Amniotic epithelial cell (primary cell): Measurements from ENCODE around the gene ENG.
A peak's percentile ranks its signal among the peaks of the same experiment; 100 is the strongest.
"Not testable (repeated sequence)": the region's sequence is repeated elsewhere in the genome, so short reads cannot be mapped to it uniquely, and the experiment has no call there.

Experiments
- DNase-seq: peaks from one replicate; pipeline ENCODE4 v3.0.0-alpha.2; 2010; ENCODE audit warnings: low read depth

The ENG gene

DNA sequence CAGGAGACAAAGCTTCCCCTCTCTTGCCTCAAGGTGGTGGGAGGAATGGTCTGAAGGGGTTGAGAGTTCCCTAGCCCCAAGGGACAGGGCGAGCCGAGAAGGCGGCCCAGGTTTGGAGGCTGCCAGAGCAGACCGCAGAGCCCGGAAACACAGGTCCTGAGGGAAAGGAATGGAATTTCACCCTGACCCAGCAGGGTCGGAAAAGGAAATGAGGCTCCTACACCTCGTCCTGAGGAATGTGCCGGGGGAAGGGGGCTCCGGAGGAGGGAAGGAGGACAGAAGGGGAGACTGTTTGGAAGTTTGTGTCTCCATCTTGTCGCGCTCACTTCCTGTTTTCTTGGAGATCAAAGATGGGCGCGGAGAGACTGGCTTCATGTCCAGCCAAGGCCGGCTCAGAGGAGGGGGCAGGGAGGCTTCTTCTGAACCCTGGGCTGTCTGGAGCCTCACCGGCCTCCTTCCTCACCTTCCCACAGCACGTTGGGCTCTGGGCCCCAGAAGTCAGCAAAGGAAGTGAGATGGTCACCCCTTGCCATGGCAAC is 9.6 kb downstream of the ENG start:
- no peak for DNase-seq

DNA sequence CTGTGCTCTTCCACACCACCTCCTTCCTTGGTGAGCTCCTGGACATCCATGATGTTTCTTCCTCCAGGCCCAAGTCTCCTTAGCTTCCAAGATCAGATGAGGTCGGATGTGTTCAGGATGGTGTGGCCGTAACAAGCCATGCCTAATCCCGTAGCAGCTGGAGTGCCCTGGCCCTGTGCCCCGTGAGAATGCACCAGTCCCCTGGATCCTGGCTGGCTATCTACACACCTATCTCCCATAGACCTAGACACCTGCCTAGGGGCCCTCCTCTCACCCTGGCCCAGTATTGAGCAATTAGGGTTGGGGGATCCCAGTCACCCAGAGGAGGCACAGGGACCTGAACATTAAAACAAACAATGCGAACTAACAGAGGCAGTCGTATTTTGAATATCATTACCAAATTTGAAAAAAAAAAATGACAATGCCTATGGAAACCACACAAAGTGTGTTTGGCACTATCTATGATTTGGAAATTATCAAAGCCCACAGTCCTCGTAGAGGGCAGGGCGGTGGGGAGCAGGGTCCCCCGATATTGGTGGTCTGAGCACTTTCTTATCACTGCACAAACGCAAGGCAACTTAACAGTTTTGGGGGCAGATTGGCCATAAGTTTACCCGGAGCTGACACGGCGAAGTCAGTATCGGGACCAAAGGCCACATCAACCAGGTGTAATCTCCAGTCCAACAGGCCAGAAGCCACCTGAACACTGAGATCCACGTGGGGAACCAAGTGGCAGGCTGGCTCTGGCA is 13.2 kb downstream of the ENG start:
- no peak for DNase-seq

DNA sequence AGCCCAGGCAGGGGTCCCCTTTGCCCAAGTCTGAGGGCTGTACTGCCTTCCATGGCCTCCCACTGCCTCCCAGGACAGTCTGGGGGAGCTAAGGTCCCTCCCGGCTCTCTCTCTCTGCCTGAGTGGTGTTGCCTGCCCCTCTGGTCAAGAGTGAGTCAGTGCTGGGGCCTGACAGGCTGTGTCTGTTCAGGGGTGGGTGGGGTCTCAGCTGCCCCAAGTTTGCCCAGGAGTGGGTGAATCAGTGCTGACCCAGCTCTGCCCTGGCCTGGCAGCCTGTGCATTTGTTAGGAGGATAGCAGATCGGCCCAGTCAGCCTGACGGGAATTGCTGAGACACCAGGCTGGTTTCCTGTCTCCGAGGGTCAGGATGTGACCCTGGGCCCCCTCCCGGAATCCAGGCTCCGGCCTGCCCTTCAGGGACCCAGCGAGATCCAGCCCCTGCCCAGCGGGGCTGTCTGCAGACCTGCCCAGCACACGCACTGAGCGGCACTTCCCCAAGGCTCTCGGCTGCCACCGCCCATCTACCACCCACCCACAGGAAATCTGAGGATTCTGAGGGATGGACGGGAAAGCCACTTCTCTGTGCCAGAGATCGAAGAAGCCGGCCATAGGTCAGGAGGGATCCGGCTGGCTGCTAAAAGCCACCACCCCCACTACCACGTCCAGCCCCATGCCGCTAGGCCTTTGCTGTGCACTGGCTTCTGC is 15.9 kb downstream of the ENG start:
- DNase-seq, result peak; percentile 94

- peak; percentile 59 for DNase-seq
Measured at GRCh38 chr9:127837346-127837745, 17.1 kb downstream of the ENG start.

DNA sequence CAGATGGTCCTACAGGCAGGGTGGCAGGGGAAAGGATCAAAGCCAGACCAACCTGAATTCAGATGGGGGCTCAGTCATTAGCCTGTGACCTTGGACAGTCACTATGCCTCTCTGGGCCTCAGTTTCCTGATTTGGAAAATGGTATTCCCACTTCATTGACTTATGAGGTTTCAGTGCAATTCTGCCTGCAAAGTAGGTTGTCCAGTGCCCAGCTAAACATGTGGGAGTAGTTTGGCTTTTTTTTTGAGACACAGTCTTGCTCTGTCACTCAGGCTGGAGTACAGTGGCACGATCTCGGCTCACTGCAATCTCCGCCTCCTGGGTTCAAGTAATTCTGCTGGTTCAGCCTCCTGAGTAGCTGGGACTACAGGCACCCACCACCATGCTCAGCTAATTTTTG is 17.9 kb downstream of the ENG start:
- DNase-seq, result not testable (repeated sequence)

DNA sequence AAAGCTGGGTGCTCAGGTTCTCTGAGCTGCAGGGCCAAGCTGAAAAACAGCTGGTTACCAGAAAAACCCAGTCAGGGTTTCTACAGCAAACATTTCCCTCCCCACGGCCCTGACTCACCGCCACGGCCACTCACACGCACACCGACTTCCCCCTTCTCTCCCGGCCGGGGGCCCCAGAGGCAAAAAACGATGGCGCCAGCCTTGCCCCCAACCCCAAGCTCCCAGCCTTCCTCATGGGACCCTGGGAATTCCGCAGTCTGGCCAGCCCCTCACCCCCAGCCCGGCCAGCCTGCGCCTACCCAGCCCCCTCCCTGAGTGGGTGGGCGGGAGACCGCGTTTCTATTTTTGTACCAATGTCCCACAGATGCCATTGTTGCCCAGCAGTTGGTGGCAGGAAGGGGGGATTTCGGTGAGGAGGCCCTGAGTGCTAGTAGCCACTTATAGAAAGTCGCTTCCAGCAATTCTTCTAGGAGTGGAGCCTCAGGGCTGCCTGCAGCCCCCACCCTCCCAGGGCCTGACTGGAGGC is 18.4 kb downstream of the ENG start:
- DNase-seq, result peak; percentile 74

DNA sequence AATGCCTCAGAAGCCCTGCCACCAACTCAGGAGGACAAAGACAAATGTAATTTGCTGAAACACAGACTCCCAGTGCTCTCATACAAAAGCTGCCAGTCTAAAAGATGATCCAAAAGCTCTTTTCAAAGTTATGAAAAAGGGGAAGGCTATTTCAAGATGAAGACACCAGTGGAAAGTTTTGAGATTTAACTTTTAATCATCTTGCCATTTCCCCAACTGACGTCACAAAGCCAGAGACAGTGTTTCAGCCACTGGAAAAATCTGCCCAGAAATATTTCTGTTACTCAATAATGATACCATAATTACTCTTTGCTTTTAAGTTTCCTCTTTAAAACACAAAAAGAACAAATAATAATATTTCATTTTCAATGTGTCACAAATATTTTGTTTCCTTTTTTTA is 20.9 kb downstream of the ENG start:
- peak; percentile 75 for DNase-seq

DNA sequence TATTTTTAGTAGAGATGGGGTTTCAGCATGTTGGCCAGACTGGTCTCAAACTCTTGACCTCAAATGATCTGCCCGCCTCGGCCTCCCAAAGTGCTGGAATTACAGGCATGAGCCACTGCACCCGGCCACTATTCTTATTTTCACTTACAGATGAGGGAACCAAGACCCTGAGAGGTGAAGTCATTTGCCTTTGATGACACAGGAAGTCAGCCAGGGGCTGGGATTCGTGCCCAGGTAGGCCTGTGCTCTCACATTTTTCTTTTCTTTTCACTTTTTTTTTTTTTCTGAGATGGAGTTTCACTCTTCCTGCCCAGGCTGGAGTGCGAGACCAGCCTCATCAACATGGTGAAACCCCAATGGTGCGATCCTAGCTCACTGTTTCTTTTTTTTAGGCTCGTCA is 22.2 kb downstream of the ENG start:
- DNase-seq, result no peak

DNA sequence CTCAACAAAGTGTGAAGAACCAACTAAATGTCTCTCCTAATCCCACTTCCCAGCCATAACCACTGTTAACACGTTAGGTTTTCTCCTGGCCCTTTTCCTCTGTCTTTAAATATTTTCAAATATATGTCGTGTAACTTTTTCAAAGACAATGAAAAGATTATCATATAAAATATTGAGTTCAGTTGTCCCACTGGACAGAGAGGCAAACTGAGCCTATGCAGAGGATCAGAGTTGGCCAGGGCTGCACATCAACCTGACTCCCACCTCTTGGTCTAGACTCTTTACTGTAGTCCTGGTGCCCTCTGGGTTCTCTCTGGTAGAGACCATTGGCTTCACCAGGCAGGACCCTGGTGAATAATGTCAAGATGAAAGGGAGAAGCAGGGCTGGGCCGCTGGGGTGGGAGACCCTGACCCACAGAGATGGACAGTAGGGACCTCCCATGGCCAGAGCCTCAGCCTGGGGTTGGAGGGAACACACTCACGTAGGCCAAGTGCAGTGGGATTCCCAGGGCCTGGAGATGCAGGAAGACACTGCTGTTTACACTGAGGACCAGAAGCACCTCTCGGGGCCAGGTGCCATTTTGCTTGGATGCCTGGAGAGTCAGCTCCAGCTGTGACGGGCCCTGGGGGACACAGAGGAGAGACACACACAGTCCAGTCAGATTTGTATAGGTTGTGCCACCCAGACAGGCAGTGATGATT is 25.1 kb downstream of the ENG start:
- DNase-seq, result no peak

DNA sequence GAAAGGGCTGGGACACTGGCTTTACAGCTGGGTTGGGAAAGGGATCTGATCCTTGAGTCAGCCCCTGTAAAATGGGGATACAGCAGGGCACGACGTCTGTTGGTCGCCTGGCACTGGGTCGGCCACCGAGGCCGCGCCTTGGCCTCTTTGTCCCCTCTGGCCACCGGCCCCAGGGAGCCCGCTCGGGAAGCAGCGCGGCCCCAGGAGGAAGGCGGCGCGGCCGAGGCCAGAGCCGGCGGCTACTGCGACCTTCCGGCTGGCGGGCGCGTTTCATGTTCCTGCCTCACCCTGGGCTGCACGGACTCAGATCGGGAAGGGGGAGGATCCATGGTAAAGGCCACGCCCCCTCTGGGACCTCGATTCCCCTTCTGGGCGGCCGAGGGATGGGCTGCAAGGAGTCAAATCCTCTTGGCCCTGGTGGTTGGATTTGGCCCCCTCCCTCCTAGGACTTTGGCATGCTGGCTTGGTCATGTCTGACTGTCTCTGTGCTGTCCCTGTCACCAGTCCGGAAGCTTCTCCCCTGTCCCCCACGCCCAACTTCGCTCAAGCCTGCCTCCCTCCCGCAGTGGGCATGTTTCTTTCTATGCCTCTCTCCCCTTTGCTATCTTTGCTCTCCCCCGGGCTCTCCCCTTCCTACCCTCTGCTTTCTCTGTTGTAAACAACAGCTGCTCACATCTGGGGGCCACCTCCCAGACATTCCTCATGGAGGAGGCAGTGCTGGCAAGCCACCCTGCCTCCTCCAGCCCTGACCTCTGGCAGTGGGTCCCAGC is 26.0 kb downstream of the ENG start:
- peak; percentile 55 for DNase-seq

GRCh38 chr9:127826253-127826913 is 28.1 kb downstream of the ENG start:
- DNase-seq, result no peak

DNA sequence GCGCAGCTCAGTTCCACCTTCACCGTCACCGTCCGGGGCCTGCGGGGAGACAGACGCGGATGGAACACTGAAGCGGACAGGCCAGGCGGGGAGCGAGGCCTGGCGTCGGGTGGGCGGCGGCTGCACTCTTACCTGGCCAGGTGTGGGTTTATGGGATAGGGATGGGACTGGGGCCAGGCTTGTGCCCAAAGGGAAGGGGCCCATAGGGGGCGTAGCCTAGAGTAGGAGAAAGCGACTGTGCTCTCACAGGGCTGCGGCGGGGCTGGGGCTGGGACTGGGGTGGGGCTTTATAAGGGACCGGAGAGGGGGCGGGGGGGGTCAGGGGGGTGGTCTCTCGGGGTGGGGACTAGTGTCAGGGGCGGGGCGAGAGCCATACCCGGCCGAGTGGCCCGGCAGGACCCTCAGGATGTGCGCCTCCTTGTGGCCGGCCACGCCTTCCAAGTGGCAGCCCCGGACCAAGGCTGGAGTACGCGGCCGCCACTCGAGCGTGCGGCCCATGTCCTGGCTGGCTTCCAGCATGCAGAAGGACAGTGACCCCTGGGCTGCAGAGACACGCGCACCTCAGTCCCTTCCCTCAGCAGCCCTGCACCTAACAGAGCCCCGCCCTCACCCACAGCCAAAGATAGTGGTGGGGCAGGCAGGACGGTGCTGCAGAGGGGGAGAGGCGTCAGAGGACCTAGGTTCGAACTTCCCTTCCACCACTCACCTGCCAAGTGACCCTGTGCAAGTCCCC is 29.0 kb downstream of the ENG start:
- DNase-seq, result no peak

- no peak for DNase-seq
Measured at GRCh38 chr9:127822108-127822507, 32.4 kb downstream of the ENG start.

- DNase-seq, result no peak
Measured at GRCh38 chr9:127818574-127818973, 35.9 kb downstream of the ENG start.

GRCh38 chr9:127817881-127818434 is 36.5 kb downstream of the ENG start:
- no peak for DNase-seq

GRCh38 chr9:127816728-127817127 is 37.7 kb downstream of the ENG start:
- DNase-seq, result no peak

DNA sequence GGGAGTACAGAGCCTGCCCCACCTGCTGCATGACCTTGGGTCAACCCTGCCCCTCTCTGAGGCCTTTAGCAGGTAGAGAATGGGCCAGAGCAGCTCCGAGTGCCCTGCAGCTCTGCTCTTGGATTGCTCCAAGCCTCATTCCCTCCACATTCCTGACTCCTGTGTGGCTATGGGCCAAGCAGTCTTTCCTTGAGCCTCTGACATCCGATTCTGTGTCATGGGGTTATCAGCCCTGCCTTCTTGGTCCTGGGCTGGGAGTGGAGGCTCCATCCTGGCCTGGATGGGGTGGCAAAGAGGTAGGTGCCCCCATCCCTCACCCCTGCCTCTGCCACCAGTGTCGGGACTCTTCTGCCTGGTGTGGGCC is 38.1 kb downstream of the ENG start:
- DNase-seq, result peak; percentile 32

GRCh38 chr9:127815512-127816361 is 38.7 kb downstream of the ENG start:
- DNase-seq, result no peak
